Osteocyte (in vitro differentiated cells): ENCODE data around the gene PPP2R5C. TPM values are rescaled to one million over a fixed set of nuclear protein-coding genes. Genes with fewer than 3 reads are reported as not detected.

Experiments used
- DNase-seq: peaks from one replicate; pipeline ENCODE4 v3.0.0; 2021; ENCODE audit warnings: mixed read lengths; ENCODE audit not compliant: unreplicated experiment; ENCODE audit errors: extremely low spot score
- H3K27ac Mint-ChIP-seq: one replicate; pipeline ENCODE4 v1.8.0; 2021; ENCODE audit warnings: mild to moderate bottlenecking, mixed read lengths; ENCODE audit not compliant: unreplicated experiment
- H3K27me3 Mint-ChIP-seq: one replicate; pipeline ENCODE4 v1.8.0; 2021; ENCODE audit warnings: mixed read lengths; ENCODE audit not compliant: unreplicated experiment
- H3K36me3 Mint-ChIP-seq: one replicate; pipeline ENCODE4 v1.8.0; 2021; ENCODE audit warnings: mixed read lengths; ENCODE audit not compliant: unreplicated experiment
- H3K4me1 Mint-ChIP-seq: one replicate; pipeline ENCODE4 v1.8.0; 2021; ENCODE audit warnings: mixed read lengths; ENCODE audit not compliant: unreplicated experiment
- H3K4me3 Mint-ChIP-seq: one replicate; pipeline ENCODE4 v1.8.0; 2021; ENCODE audit warnings: mild to moderate bottlenecking, moderate library complexity, mixed read lengths; ENCODE audit not compliant: unreplicated experiment
- H3K9me3 Mint-ChIP-seq: one replicate; pipeline ENCODE4 v1.8.0; 2021; ENCODE audit warnings: mixed read lengths; ENCODE audit not compliant: unreplicated experiment
- total RNA-seq: library from RNA; stranded (reverse); gene quantifications from 2 replicates; pipeline ENCODE4 v1.2.1, GENCODE V29; 2021
- TF ChIP-seq, protein P1 (sequence below): fragments of 200-600 bp; sonication (generic); IDR thresholded peaks from 2 replicates; pipeline ENCODE4 v1.5.0; 2021; ENCODE audit warnings: antibody characterized with exemption, mild to moderate bottlenecking, moderate library complexity

The PPP2R5C gene
- total RNA-seq, 1 donor from 2014 or later, result 116 TPM

DNA sequence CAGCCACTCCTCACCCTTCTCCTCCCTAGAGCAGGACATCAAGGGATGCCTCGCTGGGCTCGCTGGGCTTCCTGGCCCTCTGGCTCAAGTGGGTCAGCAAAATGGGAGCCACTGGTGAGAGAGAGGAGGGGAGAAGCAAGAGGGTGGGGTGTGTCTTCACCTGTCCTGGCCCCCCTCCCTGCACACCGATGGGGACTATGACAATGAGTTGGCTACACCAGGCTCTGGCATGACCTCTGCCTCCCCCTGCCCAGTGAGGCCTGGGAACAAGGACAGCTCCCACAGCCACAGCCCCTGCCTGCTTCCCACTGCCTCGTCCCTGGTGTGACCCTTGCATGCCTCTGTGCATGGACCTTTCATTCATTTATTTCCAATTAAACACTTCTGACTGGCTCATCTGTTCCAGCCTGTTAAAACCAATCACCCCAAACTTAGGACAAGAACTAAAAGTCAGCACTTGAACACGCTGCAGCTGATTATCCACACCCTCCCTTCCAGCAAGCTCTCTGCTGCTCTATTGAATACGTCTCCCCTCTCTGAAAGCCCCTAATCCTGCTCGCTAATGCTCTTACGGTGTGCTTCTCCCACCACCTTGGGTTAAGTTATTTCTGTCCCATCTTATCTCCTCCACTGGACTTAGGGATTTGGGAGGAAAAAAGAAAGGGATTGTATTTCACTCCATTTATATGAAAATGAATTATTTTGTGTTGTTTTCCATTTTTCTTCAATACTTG, 5.8 kb upstream of the PPP2R5C start:
- TF ChIP-seq, protein P1, sequence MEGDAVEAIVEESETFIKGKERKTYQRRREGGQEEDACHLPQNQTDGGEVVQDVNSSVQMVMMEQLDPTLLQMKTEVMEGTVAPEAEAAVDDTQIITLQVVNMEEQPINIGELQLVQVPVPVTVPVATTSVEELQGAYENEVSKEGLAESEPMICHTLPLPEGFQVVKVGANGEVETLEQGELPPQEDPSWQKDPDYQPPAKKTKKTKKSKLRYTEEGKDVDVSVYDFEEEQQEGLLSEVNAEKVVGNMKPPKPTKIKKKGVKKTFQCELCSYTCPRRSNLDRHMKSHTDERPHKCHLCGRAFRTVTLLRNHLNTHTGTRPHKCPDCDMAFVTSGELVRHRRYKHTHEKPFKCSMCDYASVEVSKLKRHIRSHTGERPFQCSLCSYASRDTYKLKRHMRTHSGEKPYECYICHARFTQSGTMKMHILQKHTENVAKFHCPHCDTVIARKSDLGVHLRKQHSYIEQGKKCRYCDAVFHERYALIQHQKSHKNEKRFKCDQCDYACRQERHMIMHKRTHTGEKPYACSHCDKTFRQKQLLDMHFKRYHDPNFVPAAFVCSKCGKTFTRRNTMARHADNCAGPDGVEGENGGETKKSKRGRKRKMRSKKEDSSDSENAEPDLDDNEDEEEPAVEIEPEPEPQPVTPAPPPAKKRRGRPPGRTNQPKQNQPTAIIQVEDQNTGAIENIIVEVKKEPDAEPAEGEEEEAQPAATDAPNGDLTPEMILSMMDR, result no peak
- DNase-seq, result peak; percentile 80
- Mint-ChIP-seq H3K27me3 (peaks cover 73% of the 10 kb centered on the region), H3K9me3 (no peaks in the 10 kb centered on the region), H3K4me1 (peaks cover 6% of the 10 kb centered on the region), H3K36me3 (no peaks in the 10 kb centered on the region), H3K27ac (no peak overlapping the region), H3K4me3 (no peak overlapping the region)

DNA sequence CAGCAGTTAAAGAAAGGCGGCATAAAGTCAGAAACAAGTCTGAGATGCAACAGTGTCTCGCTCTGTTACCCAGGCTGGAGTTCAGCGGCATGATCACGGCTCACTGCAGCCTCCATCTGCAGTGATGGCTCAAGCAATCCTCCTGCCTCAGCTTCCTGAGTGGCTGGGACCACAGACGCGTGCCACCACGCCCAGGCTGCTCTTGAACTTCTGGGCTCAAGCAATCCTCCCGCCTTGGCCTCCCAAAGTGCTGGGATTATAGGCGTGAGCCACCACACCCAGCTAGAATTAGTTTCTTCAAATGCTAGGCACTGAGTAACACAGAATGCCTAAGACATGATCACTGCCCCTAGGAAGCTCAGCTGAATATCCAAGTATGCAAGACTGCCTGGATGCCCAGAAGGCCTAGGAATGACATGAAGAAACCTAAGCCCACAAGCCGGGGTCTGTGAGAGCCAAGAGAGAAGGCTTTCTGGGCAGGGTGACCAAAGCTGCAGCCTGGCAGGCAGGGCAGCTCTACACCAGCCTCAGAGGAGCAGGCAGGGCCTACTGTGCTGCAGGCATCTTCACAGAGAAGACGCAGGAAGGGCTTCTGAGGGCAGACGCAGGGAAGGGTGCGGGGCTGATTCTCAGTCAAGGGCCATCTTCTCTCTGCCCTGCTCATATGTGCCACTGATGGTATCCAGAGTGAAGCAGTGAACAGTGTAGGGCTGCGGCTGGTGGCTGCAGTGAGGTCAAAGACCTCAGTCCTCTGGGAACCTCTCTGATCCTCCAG, 4.3 kb upstream of the PPP2R5C start:
- H3K4me3 Mint-ChIP-seq, result no peak overlapping the region
- peak; percentile 23 for DNase-seq
- no peak overlapping the region for H3K27ac Mint-ChIP-seq
- TF ChIP-seq, protein P1, result no peak
- H3K9me3 Mint-ChIP-seq, result no peaks in the 10 kb centered on the region
- H3K27me3 Mint-ChIP-seq, result peaks cover 58% of the 10 kb centered on the region
- H3K36me3 Mint-ChIP-seq, result no peaks in the 10 kb centered on the region
- H3K4me1 Mint-ChIP-seq, result peaks cover 8% of the 10 kb centered on the region

DNA sequence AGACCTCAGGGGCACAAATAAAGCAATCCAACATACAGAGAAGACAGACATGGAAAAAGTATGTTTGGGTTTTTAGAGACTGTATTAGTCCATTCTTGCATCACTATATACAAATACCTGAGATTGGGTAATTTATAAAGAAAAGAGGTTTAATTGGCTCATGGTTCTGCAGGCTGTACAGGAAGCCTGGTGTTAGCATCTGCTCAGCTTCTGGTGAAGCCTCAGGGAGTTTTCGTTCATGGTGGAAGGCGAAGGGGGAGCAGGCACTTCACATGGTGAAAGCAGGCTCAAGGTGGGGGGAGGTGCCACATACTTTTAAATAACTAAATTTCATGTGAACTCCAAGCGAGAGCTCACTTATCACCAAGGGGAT, 3.7 kb upstream of the PPP2R5C start:
- no peak overlapping the region for H3K4me3 Mint-ChIP-seq
- no peaks in the 10 kb centered on the region for H3K36me3 Mint-ChIP-seq
- TF ChIP-seq, protein P1, result no peak
- H3K4me1 Mint-ChIP-seq, result peaks cover 13% of the 10 kb centered on the region
- H3K27ac Mint-ChIP-seq, result no peak overlapping the region
- peaks cover 52% of the 10 kb centered on the region for H3K27me3 Mint-ChIP-seq
- H3K9me3 Mint-ChIP-seq, result no peaks in the 10 kb centered on the region
- no peak for DNase-seq

DNA sequence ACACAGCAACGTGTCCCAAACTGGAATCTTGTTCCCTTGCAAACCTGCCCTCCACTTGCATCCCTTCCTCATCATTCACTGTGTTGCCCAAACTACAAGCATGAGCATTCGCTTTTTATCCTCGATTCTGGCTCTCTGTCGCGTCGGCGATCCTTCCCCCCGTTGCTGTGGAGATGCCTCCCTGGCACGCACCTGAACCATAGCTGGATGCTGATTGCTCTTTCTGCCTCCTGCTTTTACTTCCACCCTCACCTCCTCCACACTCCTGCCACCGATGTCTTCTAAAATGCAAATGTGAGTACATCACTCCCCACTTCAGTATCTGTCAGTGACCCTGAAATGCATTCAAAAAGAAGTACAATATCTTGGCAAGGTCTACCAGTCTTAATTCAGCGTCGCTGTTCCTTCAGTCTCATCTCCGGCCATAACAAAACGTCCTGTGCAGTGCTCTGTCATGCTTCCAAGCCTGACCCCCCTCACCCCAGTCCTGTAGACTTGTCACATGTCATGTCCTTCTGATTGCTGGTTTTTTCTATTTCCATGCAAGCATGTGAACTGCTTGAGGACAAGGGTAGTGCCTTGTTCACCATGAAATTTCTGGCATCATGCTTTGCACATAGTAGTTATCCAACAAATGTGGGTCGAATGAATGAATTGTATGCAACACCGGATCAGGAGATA, 2.5 kb upstream of the PPP2R5C start:
- peaks cover 42% of the 10 kb centered on the region for H3K27me3 Mint-ChIP-seq
- TF ChIP-seq, protein P1, result no peak
- no peak for DNase-seq
- peaks cover 15% of the 10 kb centered on the region for H3K4me1 Mint-ChIP-seq
- no peaks in the 10 kb centered on the region for H3K9me3 Mint-ChIP-seq
- H3K36me3 Mint-ChIP-seq, result peaks cover 6% of the 10 kb centered on the region
- H3K4me3 Mint-ChIP-seq, result no peak overlapping the region
- H3K27ac Mint-ChIP-seq, result no peak overlapping the region
